OCI-LY3 (cell line): ENCODE data around the gene MRPL21.

ENCODE experiments used
- EZH2phosphoT487 ChIP-seq: fragments of 200-600 bp; shearing (Covaris generic); IDR thresholded peaks from 2 replicates; pipeline ENCODE4 v1.6.1; 2018; ENCODE audit warnings: antibody characterized with exemption, mixed run types, low read depth
- TF ChIP-seq, protein P1 (sequence below): fragments of 200-600, 300-600 bp; sonication (generic); IDR thresholded peaks from 2 replicates; pipeline ENCODE4 v1.5.1; 2014; ENCODE audit warnings: antibody characterized with exemption, low read length, low read depth

- TF ChIP-seq, protein P1, sequence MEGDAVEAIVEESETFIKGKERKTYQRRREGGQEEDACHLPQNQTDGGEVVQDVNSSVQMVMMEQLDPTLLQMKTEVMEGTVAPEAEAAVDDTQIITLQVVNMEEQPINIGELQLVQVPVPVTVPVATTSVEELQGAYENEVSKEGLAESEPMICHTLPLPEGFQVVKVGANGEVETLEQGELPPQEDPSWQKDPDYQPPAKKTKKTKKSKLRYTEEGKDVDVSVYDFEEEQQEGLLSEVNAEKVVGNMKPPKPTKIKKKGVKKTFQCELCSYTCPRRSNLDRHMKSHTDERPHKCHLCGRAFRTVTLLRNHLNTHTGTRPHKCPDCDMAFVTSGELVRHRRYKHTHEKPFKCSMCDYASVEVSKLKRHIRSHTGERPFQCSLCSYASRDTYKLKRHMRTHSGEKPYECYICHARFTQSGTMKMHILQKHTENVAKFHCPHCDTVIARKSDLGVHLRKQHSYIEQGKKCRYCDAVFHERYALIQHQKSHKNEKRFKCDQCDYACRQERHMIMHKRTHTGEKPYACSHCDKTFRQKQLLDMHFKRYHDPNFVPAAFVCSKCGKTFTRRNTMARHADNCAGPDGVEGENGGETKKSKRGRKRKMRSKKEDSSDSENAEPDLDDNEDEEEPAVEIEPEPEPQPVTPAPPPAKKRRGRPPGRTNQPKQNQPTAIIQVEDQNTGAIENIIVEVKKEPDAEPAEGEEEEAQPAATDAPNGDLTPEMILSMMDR = no peak
- no peak for TF ChIP-seq EZH2phosphoT487
Measured at GRCh38 chr11:68936358-68936636, 32.7 kb upstream of the MRPL21 start.
